Measurements from ENCODE around the gene PAGR1. TPM values are rescaled to one million over a fixed set of nuclear protein-coding genes. Genes with fewer than 3 reads are reported as not detected.

Gene PAGR1
- total and polyA plus RNA-seq, 2 of the 8 experiments (the other 6 are each of a cell fraction or from before 2014, with no cell fraction given) = 35.4 to 56.4 TPM

DNA sequence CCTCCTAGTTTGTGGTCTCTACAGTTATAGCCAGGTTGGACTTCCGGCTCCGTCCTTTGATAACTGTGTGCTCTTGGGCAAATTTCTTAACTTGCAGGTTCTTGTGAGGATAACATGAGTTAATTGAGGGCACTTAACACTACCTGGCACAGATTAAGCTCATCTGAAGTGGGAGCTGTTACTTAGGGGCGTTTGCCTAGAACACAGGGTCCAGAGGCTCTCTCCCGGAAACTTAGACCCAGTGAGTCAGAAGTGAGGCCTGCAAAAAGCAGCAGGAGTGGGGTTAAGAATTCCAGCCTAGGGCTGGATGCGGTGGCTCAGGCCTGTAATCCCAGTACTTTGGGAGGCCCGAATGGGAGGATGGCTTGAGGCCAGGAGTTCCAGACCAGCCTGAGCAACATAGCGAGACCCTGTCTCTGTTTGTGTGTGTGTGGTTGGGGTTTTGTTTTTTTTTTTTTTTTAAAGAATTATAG lies 5.7 kb downstream of the PAGR1 start:
- Histone ChIP-seq H2AFZ (ENCODE audit: low read length) (no peak overlapping the region), H4K8ac (ENCODE audit: extremely low read depth, insufficient read depth, low read length) (no peak overlapping the region), H2AK5ac (ENCODE audit: low read depth, low read length) (no peak overlapping the region), H4K20me1 (replicated peaks in 1 of 2; ENCODE audit: control insufficient read depth in 1 of 2, insufficient read depth in 2 of 2, low read length in 2 of 2) (peaks cover 2 to 4% of the 10 kb centered on the region in 2 experiments), H3K23ac (ENCODE audit: insufficient read length) (no peak overlapping the region), H2BK5ac (ENCODE audit: low read depth, low read length) (no peak overlapping the region), H2BK12ac (ENCODE audit: low read depth, low read length) (no peak overlapping the region), H3K4me3 (ENCODE audit: extremely low read depth in 1 of 4, insufficient read depth in 2 of 4, low read depth in 3 of 4, low read length in 4 of 4) (no peak overlapping the region), H4K5ac (ENCODE audit: insufficient read length, low read depth, low read length) (no peak overlapping the region), H3K56ac (replicated peaks; ENCODE audit: insufficient read length, low read depth, low read length) (no peak overlapping the region), H3K4me1 (replicated peaks in 1 of 4; ENCODE audit: control insufficient read depth in 3 of 4, insufficient read depth in 4 of 4, low read length in 3 of 4) (peaks cover 0 to 9% (median 5%) of the 10 kb centered on the region in 4 experiments; a peak in 5 of 7 replicates), H2BK120ac (replicated peaks; ENCODE audit: low read depth, low read length) (no peak overlapping the region), H3K14ac (ENCODE audit: insufficient read length) (no peak overlapping the region), H3K27ac (ENCODE audit: low read depth, low read length) (no peak overlapping the region), H2BK20ac (ENCODE audit: low read length) (no peak overlapping the region), H3K36me3 (ENCODE audit: control insufficient read depth in 2 of 4, insufficient read depth in 4 of 4, low read length in 3 of 4) (peaks cover 12 to 23% (median 18%) of the 10 kb centered on the region in 4 experiments), H3K79me2 (ENCODE audit: control insufficient read depth in 1 of 2, insufficient read depth in 2 of 2, low read length in 2 of 2) (peaks cover 0 to 18% of the 10 kb centered on the region in 2 experiments; a peak in 1 of 4 replicates), H3K18ac (ENCODE audit: extremely low read depth, low read length) (no peak overlapping the region), H3K4me2 (ENCODE audit: insufficient read depth in 1 of 2, low read depth in 2 of 2, low read length in 2 of 2) (no peak overlapping the region), H3K9me3 (ENCODE audit: insufficient read depth in 2 of 2, low read depth in 1 of 2, low read length in 1 of 2) (no peaks in the 10 kb centered on the region), H3K23me2 (ENCODE audit: low read depth, low read length) (peaks cover 4% of the 10 kb centered on the region), H3K4ac (replicated peaks; ENCODE audit: insufficient read length, low read depth, low read length) (no peak overlapping the region), H3K79me1 (ENCODE audit: low read depth, low read length) (peaks cover 5% of the 10 kb centered on the region; the same call in 1 of the 2 replicates), H4K91ac (replicated peaks; ENCODE audit: insufficient read length, low read length) (no peak overlapping the region), H3K27me3 (replicated peaks in 1 of 4; ENCODE audit: control insufficient read depth in 3 of 4, extremely low read depth in 1 of 4, insufficient read depth in 3 of 4, low read length in 3 of 4) (no peaks in the 10 kb centered on the region), H3K9ac (replicated peaks in 1 of 4; ENCODE audit: extremely low read depth in 1 of 4, low read depth in 3 of 4, low read length in 3 of 4) (no peak overlapping the region; a peak in 1 of 7 replicates), H2BK15ac (ENCODE audit: low read length) (no peak overlapping the region)
- DNase-seq (ENCODE audit: low read depth in 1 of 2, low spot score in 2 of 2) = no peak
- TF ChIP-seq HDAC2 (IDR thresholded peaks at IDR 0.05; ENCODE audit: borderline replicate concordance in 1 of 2, low read depth in 2 of 2, low read length in 2 of 2) (no peak), POLR2A (IDR thresholded peaks at IDR 0.05; ENCODE audit: control extremely low read depth in 1 of 2, low read depth in 2 of 2, low read length in 2 of 2) (peak in 1 of 2 experiments; percentile 14; a peak in 1 of 3 replicates)
- ChIA-PET POLR2A (ENCODE audit: partially characterized antibody) (interaction anchor here (1.0 to 16.6 kb wide), 9 partner anchors 11 to 211 kb away, joined by 3 to 167 read pairs (median 5); no protein-coding TSS in a partner anchor), CTCF (ENCODE audit: partially characterized antibody) (interaction anchor here (1.0 to 17.5 kb wide), 4 partner anchors 31 to 234 kb away, joined by 3 to 212 read pairs (median 3); no protein-coding TSS in a partner anchor)
- FAIRE-seq = no peak
- WGBS, 2 experiments (ENCODE audit: extremely low coverage in 1 of 2, insufficient coverage in 1 of 2, insufficient read length in 1 of 2, insufficient replicate concordance in 2 of 2, low coverage in 1 of 2, low lambda C conversion rate in 2 of 2, missing lambda C conversion rate in 1 of 2) = 85% methylated on average over 7 of the region's 7 CpGs; no CpG with 5 or more reads in 1 of the 2 experiments
